Stomach smooth muscle (tissue), 2 donors: ENCODE data around the gene MARK3.
A peak's percentile ranks its signal among the peaks of the same experiment; 100 is the strongest.

Experiments used
- H3K27ac ChIP-seq: one replicate; pipeline ENCODE4 v1.7.0; 2013; ENCODE audit warnings: mild to moderate bottlenecking, low read length, inconsistent platforms
- H3K27me3 ChIP-seq, 2 donors: one replicate each; pipeline ENCODE4 v1.7.0; 2013; ENCODE audit warnings: low read length in 2 of 2; ENCODE audit not compliant: insufficient read depth in 2 of 2, control insufficient read depth in 1 of 2
- H3K36me3 ChIP-seq, 2 donors: one replicate each; pipeline ENCODE4 v1.7.0; 2013; ENCODE audit warnings: low read length in 2 of 2; ENCODE audit not compliant: control insufficient read depth in 2 of 2, insufficient read depth in 2 of 2
- H3K4me1 ChIP-seq: one replicate; pipeline ENCODE4 v1.7.0; 2013; ENCODE audit warnings: low read length; ENCODE audit not compliant: control insufficient read depth, insufficient read depth
- H3K4me3 ChIP-seq, 2 donors: one replicate each; pipeline ENCODE4 v1.7.0; 2013; ENCODE audit warnings: low read length in 2 of 2
- H3K9ac ChIP-seq, 2 donors: one replicate each; pipeline ENCODE4 v1.7.0; 2013; ENCODE audit warnings: low read length in 2 of 2, mild to moderate bottlenecking in 1 of 2
- H3K9me3 ChIP-seq, 2 donors: one replicate each; pipeline ENCODE4 v1.7.0; 2013; ENCODE audit warnings: low read length in 2 of 2; ENCODE audit not compliant: control insufficient read depth in 2 of 2
- donor health status: healthy.
- donor health status: Pancreatic carcinoma.

The MARK3 gene

GRCh38 chr14:103528587-103529382 lies 143.6 kb downstream of the MARK3 start, which contains the start of gene TRMT61A:
Gene TRMT61A (plus strand): TSS chr14:103529196. CDS start chr14:103529979, 783 bp downstream.
- Histone ChIP-seq H3K4me3 (peak within 1 kb of the TSS; percentile 90 to 98), H3K27me3 (no peaks in the 10 kb centered on the region), H3K36me3 (peaks cover 5 to 7% of the 10 kb centered on the region in 2 donors), H3K9me3 (no peaks in the 10 kb centered on the region), H3K9ac (peak within 1 kb of the TSS; percentile 82 to 94), H3K27ac (peak within 1 kb of the TSS; percentile 84), H3K4me1 (peaks cover 74% of the 10 kb centered on the region)

DNA sequence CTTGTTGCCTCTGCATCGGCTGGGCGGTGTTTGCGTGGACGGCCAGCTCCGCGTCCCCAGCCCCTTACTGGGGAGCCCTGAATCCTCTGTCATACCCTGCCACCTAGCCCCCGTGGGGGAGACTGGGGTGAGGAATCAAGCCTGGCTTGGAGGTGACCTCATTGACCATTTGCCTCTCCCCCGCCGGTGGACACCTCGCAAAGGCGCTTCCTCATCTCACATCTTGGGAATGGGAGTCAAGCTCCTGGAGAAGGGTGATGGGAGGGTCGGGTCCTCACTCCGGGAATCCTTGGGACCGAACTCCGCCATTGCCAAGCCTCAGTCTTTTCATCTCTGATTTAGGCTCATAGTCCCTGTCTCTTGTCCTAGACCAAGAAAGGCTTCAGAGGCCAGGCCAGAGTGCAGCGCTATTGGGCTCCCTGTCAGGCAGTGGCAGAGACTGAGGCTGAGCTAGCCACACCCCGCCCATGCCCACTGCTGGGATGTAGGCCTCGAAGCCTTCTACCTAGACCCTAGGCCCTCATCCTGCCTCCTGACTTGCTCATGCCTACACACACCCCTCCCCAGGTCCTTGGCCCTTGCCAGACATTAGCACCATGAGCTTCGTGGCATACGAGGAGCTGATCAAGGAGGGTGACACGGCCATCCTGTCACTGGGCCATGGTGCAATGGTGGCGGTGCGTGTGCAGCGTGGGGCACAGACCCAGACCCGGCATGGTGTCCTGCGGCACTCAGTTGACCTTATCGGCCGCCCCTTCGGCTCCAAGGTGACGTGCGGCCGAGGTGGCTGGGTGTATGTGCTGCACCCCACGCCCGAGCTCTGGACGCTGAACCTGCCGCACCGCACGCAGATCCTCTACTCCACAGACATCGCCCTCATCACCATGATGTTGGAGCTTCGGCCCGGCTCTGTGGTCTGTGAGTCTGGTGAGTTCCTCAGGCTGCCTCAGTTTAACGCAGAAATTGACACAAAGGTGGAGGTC lies 144.5 kb downstream of the MARK3 start:
- Histone ChIP-seq H3K27me3 (no peaks in the 10 kb centered on the region), H3K36me3 (peaks cover 5 to 7% of the 10 kb centered on the region in 2 donors), H3K27ac (peak overlapping the region; percentile 84), H3K9ac (peak overlapping the region; percentile 82 to 94), H3K9me3 (no peaks in the 10 kb centered on the region), H3K4me1 (peaks cover 83% of the 10 kb centered on the region), H3K4me3 (peak overlapping the region; percentile 90 to 98)

GRCh38 chr14:103530390-103530789 lies 145.2 kb downstream of the MARK3 start:
- H3K4me3 ChIP-seq: peak overlapping the region in 1 of 2 donors; percentile 90
- H3K9ac ChIP-seq: no peak overlapping the region
- H3K4me1 ChIP-seq: peaks cover 89% of the 10 kb centered on the region
- no peaks in the 10 kb centered on the region for H3K27me3 ChIP-seq
- no peaks in the 10 kb centered on the region for H3K9me3 ChIP-seq
- H3K36me3 ChIP-seq: peaks cover 5 to 7% of the 10 kb centered on the region in 2 donors
- peak overlapping the region; percentile 98 for H3K27ac ChIP-seq

DNA sequence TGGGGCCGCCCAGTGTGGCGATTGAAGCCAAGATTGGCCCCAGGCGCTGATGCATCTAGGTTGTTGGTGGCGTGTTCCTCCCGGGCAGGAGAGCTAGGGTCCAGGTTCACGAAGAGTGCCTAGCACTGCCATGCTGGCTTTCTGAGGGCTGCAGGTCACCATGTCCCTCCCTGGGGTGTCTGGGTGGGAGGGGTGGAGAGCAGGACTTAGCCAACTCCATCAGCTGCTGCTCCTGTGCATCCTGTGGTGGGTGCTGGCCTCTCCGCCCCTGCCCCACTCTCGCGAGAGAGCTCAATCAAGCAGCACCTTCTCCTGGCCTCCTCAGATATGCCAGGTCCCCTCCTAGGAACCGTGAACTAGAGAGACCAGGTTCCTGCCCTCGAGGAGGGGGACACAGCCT lies 145.6 kb downstream of the MARK3 start:
- H3K4me3 ChIP-seq: peak overlapping the region in 1 of 2 donors; percentile 90
- peak overlapping the region; percentile 98 for H3K27ac ChIP-seq
- no peaks in the 10 kb centered on the region for H3K27me3 ChIP-seq
- peaks cover 91% of the 10 kb centered on the region for H3K4me1 ChIP-seq
- no peaks in the 10 kb centered on the region for H3K9me3 ChIP-seq
- peaks cover 5 to 7% of the 10 kb centered on the region in 2 donors for H3K36me3 ChIP-seq
- H3K9ac ChIP-seq: no peak overlapping the region

- Histone ChIP-seq H3K9ac (no peak overlapping the region), H3K27ac (peak overlapping the region; percentile 98), H3K9me3 (no peaks in the 10 kb centered on the region), H3K4me1 (peaks cover 91% of the 10 kb centered on the region), H3K4me3 (peak overlapping the region in 1 of 2 donors; percentile 47), H3K36me3 (peaks cover 5 to 7% of the 10 kb centered on the region in 2 donors), H3K27me3 (no peaks in the 10 kb centered on the region)
Measured at GRCh38 chr14:103531421-103532215, 146.4 kb downstream of the MARK3 start.

- Histone ChIP-seq H3K9ac (peak overlapping the region; percentile 50 to 58), H3K9me3 (no peaks in the 10 kb centered on the region), H3K36me3 (peaks cover 5 to 7% of the 10 kb centered on the region in 2 donors), H3K27ac (peak overlapping the region; percentile 98), H3K4me1 (peaks cover 95% of the 10 kb centered on the region), H3K27me3 (no peaks in the 10 kb centered on the region), H3K4me3 (peak overlapping the region; percentile 32 to 47)
Measured at GRCh38 chr14:103532216-103533136, 147.3 kb downstream of the MARK3 start.

DNA sequence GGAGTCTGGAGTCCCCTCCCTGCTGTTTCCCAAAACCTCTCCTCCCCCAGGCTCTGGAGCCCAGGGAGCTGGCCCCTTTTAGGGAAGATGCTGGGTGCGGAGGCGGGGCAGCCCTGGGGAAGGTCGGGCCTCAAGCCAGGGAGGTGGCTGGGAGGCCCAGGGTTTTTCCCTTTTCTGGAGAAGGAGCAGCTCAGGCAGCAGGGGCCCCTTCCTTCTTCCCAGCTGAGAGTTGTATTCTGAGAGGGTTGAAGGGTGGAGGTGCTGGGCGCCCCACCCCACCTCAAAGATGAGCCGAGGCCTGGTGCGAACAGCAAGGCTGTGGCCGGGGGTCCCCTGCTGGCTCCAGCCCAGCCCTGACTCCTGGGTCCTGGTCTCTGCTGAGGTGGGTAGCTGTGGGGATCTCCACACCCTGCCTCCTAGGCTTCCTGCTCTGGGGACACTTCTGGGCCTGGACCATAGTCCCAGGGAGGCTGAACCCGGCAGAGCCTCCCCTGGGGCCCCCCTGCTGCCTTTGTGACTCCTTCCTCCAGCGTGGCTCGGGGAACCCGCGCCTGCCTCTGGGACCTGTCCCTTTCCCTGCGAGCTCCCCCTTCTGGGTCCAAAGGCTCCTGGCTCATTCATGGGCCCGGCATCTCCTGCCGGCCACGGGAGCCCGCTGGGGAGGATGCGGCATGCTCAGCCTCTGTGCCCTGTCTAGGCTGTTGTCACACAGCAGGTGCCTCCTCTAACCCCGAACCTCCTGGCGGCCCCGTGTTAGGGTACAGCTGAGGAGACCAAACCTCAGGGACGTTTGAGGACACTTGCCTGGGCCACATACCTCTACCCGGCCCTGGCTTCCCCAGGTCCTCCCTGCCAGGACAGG lies 148.2 kb downstream of the MARK3 start:
- Histone ChIP-seq H3K9me3 (no peaks in the 10 kb centered on the region), H3K4me1 (peaks cover 92% of the 10 kb centered on the region), H3K4me3 (peak overlapping the region in 1 of 2 donors; percentile 67), H3K36me3 (peaks cover 5 to 7% of the 10 kb centered on the region in 2 donors), H3K27ac (peak overlapping the region; percentile 98), H3K9ac (peak overlapping the region; percentile 50 to 84), H3K27me3 (no peaks in the 10 kb centered on the region)

DNA sequence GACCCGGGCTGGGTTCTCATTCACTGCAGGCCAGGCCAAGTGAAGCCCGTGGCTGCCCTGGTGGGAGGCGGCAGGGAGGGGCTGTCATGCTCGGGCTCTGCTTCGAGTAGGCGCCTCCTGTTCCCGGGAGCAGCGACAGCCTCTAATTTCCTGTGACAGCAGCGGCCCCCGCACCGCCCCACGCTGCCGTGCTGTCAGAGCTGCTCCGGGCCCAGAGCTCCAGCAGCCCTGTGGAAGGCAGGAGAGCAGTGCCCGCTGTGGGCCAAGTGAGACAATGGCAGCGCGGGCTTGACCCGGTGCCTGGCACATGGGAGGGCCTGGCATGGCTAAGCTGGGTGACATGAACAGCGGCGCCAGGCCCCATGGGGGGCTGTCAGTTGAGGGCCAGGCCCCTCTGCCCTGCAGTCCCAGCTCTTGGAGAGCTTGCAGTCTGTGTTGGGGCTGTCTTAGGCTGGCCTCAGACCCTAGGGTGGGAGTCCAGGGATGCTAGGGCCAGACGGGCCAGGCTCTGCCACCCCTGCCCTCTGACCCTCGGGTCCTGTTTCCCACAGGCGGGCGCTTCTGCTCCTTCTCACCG lies 148.9 kb downstream of the MARK3 start:
- H3K4me1 ChIP-seq: peaks cover 95% of the 10 kb centered on the region
- peak overlapping the region; percentile 98 for H3K27ac ChIP-seq
- H3K36me3 ChIP-seq: peaks cover 5 to 7% of the 10 kb centered on the region in 2 donors
- H3K9me3 ChIP-seq: no peaks in the 10 kb centered on the region
- peak overlapping the region in 1 of 2 donors; percentile 67 for H3K4me3 ChIP-seq
- no peaks in the 10 kb centered on the region for H3K27me3 ChIP-seq
- peak overlapping the region; percentile 50 to 84 for H3K9ac ChIP-seq
